SH-SY5Y (cell line): Measurements from ENCODE around the gene KCNJ10.

ENCODE experiments used
- GATA2 ChIP-seq: IDR thresholded peaks from 2 replicates; pipeline ENCODE4 v1.6.1; 2011; ENCODE audit warnings: mild to moderate bottlenecking, low read depth, low read length
- GATA3 ChIP-seq: IDR thresholded peaks from 2 replicates; pipeline ENCODE4 v1.6.1; 2011; ENCODE audit warnings: low read depth, mild to moderate bottlenecking, low read length, moderate library complexity

The KCNJ10 gene

DNA sequence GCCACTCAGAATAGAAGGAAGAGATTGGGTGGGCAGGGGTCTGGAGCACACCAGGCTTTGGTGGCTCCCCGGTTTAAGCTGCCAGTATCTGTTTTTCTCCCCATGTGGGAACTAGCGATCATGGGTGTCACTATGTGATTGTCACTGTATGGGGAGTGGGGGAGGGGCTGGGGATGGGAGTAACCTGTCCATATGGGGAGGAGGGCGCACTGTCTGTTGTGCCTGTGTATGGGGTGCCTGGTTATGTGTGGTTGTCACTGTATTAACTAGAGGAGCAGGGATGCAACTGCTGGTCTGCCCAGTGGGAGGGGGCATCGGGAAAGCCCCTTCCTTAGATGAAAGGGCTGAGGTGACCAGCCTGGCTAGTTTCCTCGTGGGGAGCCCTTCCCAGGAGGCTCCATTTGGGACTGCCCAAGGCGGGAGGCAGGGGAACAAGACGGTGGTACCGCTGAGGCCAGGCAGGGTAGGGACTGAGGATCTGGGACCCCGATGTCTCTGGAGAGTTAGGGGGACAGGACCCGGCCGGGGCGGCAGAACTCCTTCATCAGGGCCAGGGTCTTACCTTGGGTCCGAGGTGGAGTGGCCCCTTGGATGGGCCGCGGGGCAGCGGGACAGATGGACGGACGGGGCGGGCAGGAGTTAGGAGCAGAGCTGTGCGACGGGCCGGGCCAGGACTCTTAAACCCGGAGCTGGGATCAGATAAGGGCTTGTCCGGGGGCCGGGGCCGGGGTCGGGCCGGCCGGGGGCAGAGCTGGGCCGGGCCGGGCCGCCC lies at the start of gene KCNJ10:
Gene KCNJ10 (minus strand): TSS at position 701 of the 772 bp plus-strand sequence. CDS start 27,628 bp downstream, outside the sequence.
- peak; percentile 52 for TF ChIP-seq GATA2
- TF ChIP-seq GATA3, result no peak

DNA sequence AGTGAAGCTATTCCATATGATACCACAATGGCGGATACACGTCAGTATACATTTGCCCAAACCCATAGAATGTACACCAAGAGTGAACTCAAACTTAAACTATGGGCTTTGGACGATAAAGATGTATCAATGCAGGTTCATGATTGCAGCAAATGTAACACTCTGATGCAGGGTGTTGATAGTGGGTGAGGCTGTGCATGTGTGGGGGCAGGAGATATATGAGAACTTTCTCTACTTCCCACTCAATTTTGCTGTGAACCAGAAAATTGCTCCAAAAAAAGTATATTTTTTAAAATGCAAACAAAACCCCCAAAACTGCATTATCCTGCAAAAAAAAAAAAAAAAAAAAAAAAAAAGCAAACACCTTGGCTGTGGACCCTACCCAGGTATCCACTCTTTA lies 49.0 kb upstream of the KCNJ10 start:
- TF ChIP-seq GATA2 (no peak), GATA3 (no peak)

DNA sequence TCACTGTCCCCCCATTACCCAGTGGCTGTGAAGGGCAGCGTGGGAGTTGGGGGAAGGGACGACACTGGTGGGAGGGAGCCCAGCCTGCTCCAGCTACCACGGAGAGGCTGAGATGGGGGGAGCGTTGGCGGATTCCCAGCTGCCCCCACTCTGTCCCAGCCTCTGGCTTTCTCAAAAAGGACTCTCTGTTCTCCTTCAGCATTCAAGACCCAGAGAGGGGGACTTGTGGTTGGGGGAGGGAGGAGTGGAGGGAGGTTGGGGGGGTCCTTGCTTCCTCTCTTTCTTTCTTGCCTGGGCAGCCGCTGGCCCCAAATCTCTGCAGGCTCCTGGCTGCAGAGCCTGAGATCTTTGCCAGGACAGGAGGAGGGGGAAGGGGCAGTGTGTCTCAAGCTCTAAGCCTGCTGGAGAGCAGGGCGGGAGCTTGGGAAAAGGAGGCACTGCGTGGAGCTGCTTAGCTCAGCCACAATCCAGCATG lies 47.8 kb upstream of the KCNJ10 start:
- TF ChIP-seq GATA2 (no peak), GATA3 (no peak)

DNA sequence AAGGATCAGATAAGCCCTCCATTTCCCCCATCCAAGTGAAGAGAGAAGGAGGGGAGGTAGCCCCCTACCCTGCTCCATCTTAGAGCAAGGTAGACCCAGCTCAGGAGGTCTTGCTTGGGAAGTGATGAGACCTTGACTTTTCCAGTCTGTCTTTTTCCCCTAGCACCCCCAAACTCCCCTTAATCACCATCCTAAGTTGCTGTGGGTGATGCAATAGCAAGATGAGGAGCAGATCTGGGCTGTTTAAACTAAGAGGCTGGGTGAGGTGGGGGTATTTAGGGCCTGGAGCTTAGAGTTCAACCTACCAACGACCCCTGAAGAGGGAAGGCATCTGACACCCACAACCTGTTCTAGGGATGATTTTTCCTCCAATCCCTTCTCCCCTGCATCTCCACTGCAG lies 47.3 kb upstream of the KCNJ10 start:
- TF ChIP-seq GATA3 (no peak), GATA2 (no peak)

DNA sequence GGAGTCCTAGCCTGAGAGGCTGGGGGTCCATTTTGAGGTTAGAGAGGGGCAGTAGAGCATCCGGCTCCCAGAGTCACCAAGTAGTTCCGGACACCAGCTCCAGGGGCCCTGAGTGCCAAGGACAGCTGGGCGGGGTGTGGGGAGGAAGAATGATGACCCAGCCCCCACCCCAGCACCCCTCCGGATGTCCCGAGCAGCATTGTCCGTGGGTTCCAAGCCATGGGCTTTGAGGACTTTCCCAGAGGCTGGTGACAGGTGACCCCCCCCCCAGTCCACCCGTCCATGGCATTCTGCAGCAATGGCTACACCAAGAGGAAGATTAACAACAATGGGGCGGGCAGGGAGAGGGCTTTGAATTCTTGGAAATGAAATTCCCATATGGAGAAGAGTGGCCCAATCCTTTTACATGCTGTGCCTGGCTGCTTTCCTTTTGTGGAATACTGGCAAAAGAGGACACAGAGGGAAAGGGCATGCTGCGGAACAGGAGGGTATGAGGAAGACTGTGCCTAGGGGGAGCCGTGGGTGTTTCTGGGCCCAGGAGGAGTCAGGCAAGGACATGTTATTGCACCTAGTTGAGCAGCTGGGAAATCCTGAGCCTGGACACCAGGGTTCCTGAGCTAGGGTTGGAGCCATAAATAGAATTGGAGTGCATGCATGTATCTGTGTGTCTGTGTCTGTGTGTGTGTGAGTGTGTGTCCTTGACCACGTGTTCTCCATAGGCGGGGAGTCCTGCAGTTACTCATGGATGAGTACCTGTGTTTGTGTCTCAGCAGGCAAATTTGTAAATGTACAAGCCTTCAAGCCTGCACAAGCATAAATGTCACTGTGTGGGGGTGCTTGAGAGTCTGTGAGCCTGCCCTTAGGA lies 46.6 kb upstream of the KCNJ10 start:
- no peak for TF ChIP-seq GATA3
- TF ChIP-seq GATA2, result no peak

DNA sequence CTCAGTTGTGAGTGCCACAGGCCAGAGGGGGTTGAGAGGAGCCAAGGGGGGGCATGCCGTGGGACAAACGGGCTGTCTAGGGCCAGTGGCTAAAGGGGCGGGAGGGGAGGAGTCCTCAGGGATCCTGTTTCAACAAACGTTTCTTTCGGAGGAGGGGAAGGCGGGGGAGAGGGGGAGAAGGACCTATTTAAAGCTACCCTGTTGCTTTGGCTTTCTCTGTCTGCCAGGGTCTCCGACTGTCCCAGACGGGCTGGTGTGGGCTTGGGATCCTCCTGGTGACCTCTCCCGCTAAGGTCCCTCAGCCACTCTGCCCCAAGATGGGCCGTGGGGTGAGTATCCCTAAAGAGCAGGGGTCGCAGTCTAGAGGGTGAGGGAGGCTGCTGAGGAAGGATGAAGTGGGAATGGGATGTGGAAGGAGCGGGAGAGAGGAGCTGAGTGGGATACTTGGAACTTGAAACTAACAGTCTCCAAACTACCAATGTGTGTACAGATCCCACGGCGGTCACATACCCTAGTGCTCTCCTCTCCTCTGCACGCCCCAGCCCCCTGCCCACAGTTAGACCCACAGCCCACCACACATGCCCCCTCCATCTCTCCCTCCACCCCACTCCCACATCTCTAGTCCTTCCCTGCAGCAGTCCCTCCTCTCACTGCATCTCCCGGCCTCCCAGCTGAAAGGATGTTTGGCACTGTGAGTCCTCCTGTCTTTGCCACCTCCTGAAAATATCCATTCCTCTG lies 45.8 kb upstream of the KCNJ10 start, which contains the start of gene ATP1A2:
Gene ATP1A2 (plus strand): TSS at position 215 of the 738 bp plus-strand sequence. CDS start 103 bp downstream, at position 318.
- no peak for TF ChIP-seq GATA3
- no peak for TF ChIP-seq GATA2

DNA sequence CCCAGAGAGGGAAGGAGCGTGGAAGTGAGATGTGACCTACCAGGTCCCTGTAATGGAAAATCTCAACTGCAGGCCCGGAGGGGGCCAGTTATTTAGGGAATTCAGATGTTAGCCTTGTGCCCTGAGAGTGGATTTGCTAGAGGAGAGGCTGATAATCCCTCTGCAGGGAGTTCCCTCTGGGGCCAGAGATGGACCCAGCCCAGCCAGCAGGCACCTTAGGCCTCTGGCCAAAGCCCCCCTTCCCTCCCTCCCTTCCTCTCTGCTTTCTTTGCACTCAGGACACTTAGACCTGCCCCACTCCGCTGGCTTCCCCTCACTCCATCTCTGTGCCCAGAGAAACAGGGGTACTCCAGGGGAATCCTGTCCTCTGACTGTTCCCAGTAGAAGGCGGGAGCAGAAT lies 44.1 kb upstream of the KCNJ10 start:
- no peak for TF ChIP-seq GATA2
- no peak for TF ChIP-seq GATA3

DNA sequence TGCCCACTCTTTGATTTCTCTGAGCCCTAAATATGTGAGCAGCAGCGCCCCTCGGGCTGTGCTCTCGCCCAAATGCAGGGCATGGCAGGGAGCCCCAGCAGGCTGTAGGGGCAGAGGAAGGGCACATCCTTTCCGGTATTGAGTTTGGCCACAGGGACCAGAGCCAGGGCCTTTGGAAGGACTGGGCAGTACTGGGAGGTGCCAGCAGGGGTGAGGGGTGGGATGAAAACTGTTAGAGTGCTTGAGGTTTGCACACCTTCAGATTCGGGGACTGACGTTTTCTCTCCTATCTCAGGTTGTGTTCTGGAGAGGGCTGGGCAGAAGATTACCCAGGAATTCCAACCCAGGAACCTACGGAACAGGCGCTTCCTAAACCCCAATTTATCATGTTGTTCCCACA lies 43.4 kb upstream of the KCNJ10 start:
- TF ChIP-seq GATA3 (no peak), GATA2 (no peak)

DNA sequence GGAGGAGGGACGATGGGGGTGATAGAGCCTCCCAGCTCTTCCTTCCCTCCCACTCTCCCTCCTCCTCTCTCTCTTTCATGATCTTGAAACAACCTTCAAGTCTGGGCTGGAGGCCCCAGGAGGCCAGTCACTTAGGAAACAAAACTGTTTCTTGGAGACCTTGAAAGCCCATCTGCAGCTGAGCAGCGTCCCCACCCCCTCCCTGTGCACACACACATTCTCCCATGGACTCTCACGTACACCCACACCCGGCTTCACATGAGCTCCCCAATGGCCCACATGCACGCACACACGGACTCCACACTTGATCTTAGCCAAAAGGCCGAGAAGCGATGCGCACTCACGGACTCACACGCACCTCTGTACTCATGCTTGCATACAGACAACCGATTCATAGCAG lies 42.4 kb upstream of the KCNJ10 start:
- TF ChIP-seq GATA3, result no peak
- no peak for TF ChIP-seq GATA2

DNA sequence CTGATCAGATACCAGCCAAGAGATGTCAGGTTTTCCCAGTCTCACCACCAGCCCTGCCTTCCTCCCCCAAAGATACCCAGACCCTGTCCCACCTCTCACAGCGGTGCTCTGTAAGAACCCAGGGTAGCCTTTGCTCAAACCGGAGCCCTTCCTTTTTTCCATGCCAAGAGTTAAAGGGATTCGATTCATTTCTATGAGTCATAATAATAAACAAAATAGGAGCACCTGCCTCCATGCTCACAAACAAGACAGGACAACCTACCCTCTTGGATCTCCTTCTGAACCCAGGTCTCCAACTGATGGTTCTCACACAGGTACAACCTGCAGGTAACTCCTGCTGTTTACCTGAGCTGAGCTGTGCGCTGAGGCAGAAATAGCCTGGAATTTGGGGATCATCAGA lies 39.7 kb upstream of the KCNJ10 start:
- TF ChIP-seq GATA2 (no peak), GATA3 (no peak)

DNA sequence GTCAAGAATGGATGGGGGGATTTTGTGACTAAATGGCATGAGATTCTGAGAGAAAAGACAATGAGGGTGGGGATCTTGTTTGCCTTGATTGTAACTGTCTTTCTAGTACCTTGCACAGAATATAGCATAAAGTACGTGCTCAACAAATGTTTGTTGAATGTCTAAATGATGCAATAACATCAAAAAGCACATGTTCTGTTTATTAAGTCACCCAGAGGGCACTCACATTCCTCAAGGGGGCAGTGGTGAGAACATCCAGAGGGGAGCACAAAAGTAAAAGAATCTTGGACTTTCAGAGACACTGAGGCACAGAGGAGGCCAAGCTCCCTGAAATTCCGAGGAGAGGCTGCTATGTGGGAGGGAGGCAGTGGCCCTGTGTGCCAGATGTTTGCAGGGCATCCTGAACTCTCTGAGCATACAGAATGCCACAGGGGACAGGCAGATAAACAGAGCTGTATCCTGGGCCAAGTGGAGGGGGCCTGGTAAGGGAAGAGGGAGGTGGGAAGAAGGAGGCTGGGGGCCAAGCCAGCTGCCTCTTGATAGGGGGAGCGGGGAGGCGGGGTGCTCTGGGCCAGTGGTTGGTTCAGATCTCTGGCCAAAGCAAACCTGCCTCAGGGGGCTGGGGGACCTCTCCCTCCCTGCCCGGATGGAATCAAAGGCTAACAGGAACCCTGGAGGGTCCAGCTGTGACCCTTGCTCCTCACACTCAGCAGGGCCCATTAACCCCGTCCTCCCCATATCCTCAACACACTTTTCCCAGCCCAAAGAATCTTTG lies 39.1 kb upstream of the KCNJ10 start:
- no peak for TF ChIP-seq GATA3
- no peak for TF ChIP-seq GATA2

DNA sequence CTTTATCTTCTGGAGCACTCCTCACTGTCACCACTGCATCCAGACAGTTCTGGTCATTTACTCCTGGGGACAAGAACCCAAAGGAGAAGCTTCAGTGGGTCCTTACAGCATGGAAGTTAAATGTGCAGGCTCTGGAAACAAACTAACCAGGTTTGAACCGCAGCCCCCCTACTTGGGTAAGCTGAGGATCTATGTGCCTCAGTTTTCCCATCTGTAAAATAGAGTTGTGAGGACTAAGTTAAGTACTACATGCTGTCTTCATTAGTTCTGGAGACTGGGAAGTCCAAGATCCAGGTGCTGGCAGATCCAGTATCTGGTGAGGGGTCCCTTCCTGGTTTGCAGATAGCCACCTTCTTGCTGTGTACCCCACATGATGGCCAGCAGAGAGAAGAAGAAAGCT lies 37.6 kb upstream of the KCNJ10 start:
- no peak for TF ChIP-seq GATA3
- TF ChIP-seq GATA2, result no peak

DNA sequence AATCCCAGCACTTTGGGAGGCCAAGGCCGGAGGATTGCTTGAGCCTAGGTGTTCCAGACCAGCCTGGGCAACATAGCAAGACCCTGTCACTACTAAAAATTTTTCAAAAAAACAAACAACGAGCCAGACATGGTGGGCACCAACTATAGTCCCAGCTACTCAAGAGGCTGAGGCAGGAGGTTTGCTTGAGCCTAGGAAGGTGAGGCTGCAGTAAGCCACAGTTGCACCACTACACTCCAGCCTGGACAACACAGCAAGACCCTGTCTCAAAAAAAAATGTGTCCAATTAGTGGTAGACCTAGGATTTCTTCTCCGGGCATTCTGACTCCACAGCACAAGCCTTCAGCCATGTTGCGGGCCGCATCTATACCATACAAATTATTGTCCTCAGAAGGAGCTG lies 35.2 kb upstream of the KCNJ10 start:
- TF ChIP-seq GATA3 (no peak), GATA2 (no peak)

DNA sequence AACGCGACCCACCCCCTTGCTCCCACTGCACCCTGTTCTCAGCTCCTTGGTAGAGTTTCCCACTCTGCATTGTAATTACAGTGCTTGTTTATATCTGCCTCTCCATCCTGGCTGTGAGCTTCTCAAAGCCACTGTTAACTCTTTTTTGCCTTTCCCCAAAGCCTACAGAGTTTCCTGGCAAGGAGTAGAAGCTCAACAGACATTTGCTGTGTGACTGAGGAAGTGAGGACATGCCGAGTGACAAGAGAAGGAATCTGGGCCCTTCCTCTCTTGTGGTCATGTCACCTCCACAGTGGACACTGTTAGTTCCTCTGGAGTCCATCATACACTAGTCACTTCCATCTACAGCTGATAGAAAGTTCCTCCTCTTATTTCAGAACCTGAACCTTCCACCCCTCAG lies 34.5 kb upstream of the KCNJ10 start:
- TF ChIP-seq GATA2, result no peak
